Thyroid gland (tissue), 4 donors: Measurements from ENCODE around the gene MYO1E. TPM values are rescaled to one million over a fixed set of nuclear protein-coding genes. Genes with fewer than 3 reads are reported as not detected.

Experiments used
- DNase-seq, 2 donors: peaks; one replicate each; pipeline ENCODE4 v3.0.0-alpha.2; 2019
- H3K27ac ChIP-seq, 3 donors: fragments of 200-600 bp; sonication (generic); 1 replicate in 2 of 3; 2 replicates in 1 of 3; pipeline ENCODE4 v1.5.1; 2016 to 2019; ENCODE audit warnings: mild to moderate bottlenecking in 1 of 3, moderate library complexity in 1 of 3
- H3K27me3 ChIP-seq: fragments of 200-600 bp; sonication (generic); one replicate; pipeline ENCODE4 v1.5.1; 2019
- H3K36me3 ChIP-seq, 2 donors: fragments of 200-600 bp; sonication (generic); one replicate each; pipeline ENCODE4 v1.5.1; 2016 to 2019
- H3K4me1 ChIP-seq, 2 donors: fragments of 200-600 bp; sonication (generic); one replicate each; pipeline ENCODE4 v1.5.1; 2017 to 2019
- H3K4me3 ChIP-seq, 3 donors: fragments of 200-600 bp; sonication (generic); replicated peaks in 1 of 3; 1 replicate in 2 of 3; 2 replicates in 1 of 3; pipeline ENCODE4 v1.5.1; 2016; ENCODE audit warnings: mild to moderate bottlenecking in 1 of 3
- H3K9me3 ChIP-seq: fragments of 200-600 bp; sonication (generic); one replicate; pipeline ENCODE4 v1.5.1; 2017
- CTCF ChIP-seq, 6 experiments: fragments of 200-600 bp in 3 of 6; fragments of 450-650 bp in 3 of 6; sonication (generic) in 3 of 6; IDR thresholded peaks; one replicate each; pipeline ENCODE4 v1.5.1; 2016 to 2019; ENCODE audit warnings: antibody characterized with exemption in 6 of 6, mild to moderate bottlenecking in 2 of 6, inconsistent platforms in 1 of 6, moderate library complexity in 1 of 6
- POLR2A ChIP-seq, 2 donors: fragments of 450-650 bp; IDR thresholded peaks; one replicate each; pipeline ENCODE4 v1.6.1; 2017; ENCODE audit warnings: antibody characterized with exemption in 2 of 2, mild to moderate bottlenecking in 2 of 2, moderate library complexity in 1 of 2
- WGBS, 2 donors: methylation state at CpG; one replicate each; pipeline ENCODE4 v1.1.5; 2017; 5-methylcytosine and 5-hydroxymethylcytosine counted together
- intact Hi-C: fragments of 100-400 bp; cut with DNase I; formaldehyde crosslinking; loops from one replicate; pipeline ENCODE4 v1.15.1; 2023
- microRNA counts, 2 donors: library from miRNA; unstranded; fragments of <30 nt; microRNA quantifications; one replicate each; lab custom pipeline; 2016 to 2017
- microRNA-seq: library from miRNA; unstranded; fragments of <30 nt; microRNA quantifications from one replicate; pipeline ENCODE4, GENCODE V29; 2016
- small RNA-seq: library from RNA; depleted of rRNA; stranded (forward); fragments of <200 nt; gene quantifications from one replicate; pipeline ENCODE3, GENCODE V24; 2016
- total RNA-seq, 4 donors: library from RNA; depleted of rRNA; stranded (reverse); fragments of >200 nt; gene quantifications; one replicate each; pipeline ENCODE4 v1.2.3, GENCODE V29; 2016

MYO1E gene
- total RNA-seq, 4 donors from 2014 or later, result 19.5 to 56.6 (median 34.6) TPM

DNA sequence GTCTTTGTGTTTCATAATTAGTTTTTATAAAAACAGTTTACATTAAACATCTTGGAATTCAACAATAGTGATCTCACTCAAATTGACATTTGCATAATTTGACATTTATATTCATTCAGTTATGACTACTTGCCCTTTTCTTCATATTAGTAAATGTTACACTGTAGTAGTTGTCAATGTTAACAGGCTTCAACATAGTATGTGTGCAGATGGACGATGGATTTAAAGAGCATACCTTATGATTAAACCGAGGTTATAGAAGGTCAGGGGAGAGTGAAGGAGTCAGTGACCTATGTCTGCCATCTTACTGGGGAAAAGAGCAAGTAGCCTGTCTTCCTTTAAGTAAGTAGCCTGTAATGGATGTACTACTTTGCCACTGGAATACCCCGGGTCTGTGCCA, 276.2 kb downstream of the MYO1E start:
- no peak overlapping the region for H3K4me3 ChIP-seq
- no peaks in the 10 kb centered on the region for H3K9me3 ChIP-seq
- intact Hi-C loops, result no loop called here
- H3K27ac ChIP-seq, result no peak overlapping the region
- peaks cover 22 to 38% of the 10 kb centered on the region in 2 donors for H3K36me3 ChIP-seq
- DNase-seq, result no peak
- H3K4me1 ChIP-seq, result no peaks in the 10 kb centered on the region
- WGBS, 2 donors, result 83 to 92% methylated on average over 3 of the region's 3 CpGs
- TF ChIP-seq CTCF (IDR thresholded peaks at IDR 0.05) (no peak), POLR2A (IDR thresholded peaks at IDR 0.05) (no peak)
- no peaks in the 10 kb centered on the region for H3K27me3 ChIP-seq

DNA sequence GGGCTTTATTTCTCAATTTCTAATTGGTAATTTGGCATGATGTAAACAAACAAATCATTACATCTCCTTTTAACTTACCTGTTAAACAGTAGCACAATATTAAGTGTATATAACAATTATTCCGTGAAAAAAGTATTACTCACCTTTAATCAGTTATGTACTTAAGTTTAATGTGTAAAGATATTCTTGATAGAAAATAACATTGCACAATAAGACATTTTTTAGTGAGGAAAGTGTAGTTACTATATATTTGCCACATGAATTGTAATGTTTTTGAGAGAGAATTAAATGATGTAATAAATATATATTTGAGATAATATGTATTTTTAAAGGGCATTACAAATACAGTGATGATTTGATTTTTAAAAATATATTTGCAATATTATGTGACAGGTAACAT, 278.6 kb downstream of the MYO1E start:
- Histone ChIP-seq H3K4me1 (no peaks in the 10 kb centered on the region), H3K4me3 (no peak overlapping the region), H3K27ac (no peak overlapping the region), H3K27me3 (no peaks in the 10 kb centered on the region), H3K9me3 (no peaks in the 10 kb centered on the region), H3K36me3 (peaks cover 35 to 52% of the 10 kb centered on the region in 2 donors)
- 97 to 99% methylated on average over 1 of the region's 1 CpG for WGBS, 2 donors
- intact Hi-C loops, result no loop called here
- no peak for TF ChIP-seq CTCF (IDR thresholded peaks at IDR 0.05)
- no peak for TF ChIP-seq POLR2A (IDR thresholded peaks at IDR 0.05)
- DNase-seq, result no peak

- 96 to 97% methylated on average over 2 of the region's 2 CpGs for WGBS, 2 donors
These were observed 284.9 kb downstream of the MYO1E start for GRCh38 chr15:59087731-59088130.

More at GRCh38 chr15:59087731-59088130, 284.9 kb downstream of the MYO1E start:
- intact Hi-C loops, result no loop called here
- TF ChIP-seq POLR2A (IDR thresholded peaks at IDR 0.05) (no peak), CTCF (IDR thresholded peaks at IDR 0.05) (no peak)
- Histone ChIP-seq H3K4me3 (no peak overlapping the region), H3K27ac (no peak overlapping the region), H3K36me3 (peaks cover 30 to 31% of the 10 kb centered on the region in 2 donors), H3K4me1 (no peaks in the 10 kb centered on the region), H3K27me3 (no peaks in the 10 kb centered on the region), H3K9me3 (no peaks in the 10 kb centered on the region)
- no peak for DNase-seq

MicroRNAs encoded within 50 kb of the gene (microRNA counts, 767-probe panel; counts per million panel counts)
- 0 to 3,038 counts per million in 2 donors for microRNA hsa-miR-2116-5p (lab: Ali Mortazavi, UCI)

Small RNAs within 50 kb of the gene (microRNA-seq; reads per million reads assigned to microRNA genes)
- gene MIR2116, result 1.5 reads per million

Small RNAs within 50 kb of the gene (small RNA-seq; reads per million reads assigned to genes)
- gene MIR2116 (not detected), gene RF00019 (not detected), gene RNU4-80P (not detected), gene RNU6-212P (not detected)

Other genes starting within 250 kb of the MYO1E start
- under 1 TPM in 1 of 4 donors, not detected in 3; 0.27 TPM for gene LDHAL6B, start 166.0 kb downstream of the MYO1E start, total RNA-seq
- gene FAM81A, start 65.3 kb upstream of the MYO1E start, total RNA-seq, result 10 to 100 TPM in 1 of 4 donors, 1 to 10 TPM in 2, under 1 TPM in 1; 0.27 to 14.3 (median 2.4) TPM
- 1 to 10 TPM in 2 of 4 donors, under 1 TPM in 1, not detected in 1; 0.13 to 2.2 (median 2.1) TPM for gene GCNT3, start 238.9 kb upstream of the MYO1E start, total RNA-seq